HG02852 (cell line): ENCODE results near the gene TBC1D12.
"Not testable (repeated sequence)": the region's sequence is repeated elsewhere in the genome, so short reads cannot be mapped to it uniquely, and the experiment has no call there.

ENCODE experiments used
- ATAC-seq: cut with Tn5 transposase; IDR thresholded peaks from one replicate; pipeline ENCODE4 v1.9.1; 2021; ENCODE audit warnings: mild to moderate bottlenecking, moderate library complexity; ENCODE audit not compliant: unreplicated experiment

Gene TBC1D12

GRCh38 chr10:94450782-94451181 lies 48.4 kb downstream of the TBC1D12 start:
- no peak for ATAC-seq

DNA sequence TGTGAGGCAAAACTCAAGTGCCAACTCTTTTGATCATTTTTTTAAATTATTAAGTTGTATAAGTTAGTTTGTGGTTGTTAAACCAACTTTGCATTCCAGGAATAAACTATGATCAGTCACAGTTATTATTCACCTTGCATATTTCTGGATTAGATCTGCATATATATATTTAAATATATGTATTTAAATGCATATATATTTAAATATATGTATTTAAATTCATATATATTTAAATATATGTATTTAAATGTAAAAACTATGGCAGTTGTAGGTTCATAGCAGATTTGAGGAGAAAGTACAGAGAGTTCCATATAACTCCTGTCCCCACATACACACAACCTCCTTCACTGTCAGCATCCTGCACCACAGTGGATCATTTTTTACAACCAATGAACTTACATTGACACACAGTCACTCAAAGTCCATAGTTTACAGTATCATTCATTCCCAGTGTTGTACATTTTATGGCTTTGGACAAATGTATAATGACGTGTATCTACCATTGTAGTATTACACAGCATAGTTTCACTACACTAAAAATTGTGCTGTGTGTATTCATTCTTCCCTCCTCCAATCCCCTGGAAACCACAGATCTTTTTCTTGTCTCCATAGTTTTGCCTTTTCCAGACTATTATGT lies 49.7 kb downstream of the TBC1D12 start:
- no peak for ATAC-seq

DNA sequence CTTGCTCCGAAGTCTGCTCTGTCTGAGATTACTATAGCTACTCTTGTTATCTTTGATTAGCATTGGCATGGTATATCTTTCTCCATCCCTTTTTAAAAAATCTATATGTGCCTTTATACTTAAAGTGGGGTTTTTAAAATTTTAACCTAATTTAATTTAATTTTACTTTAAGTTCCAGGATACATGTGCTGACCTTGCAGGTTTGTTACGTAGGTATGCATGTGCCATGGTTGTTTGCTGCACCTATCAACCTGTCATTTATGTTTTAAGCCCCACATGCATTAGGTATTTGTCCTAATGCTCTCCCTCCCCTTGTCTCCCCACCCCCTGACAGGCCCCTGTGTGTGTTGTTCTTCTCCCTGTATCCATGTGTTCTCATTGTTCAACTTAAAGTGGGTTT lies 54.6 kb downstream of the TBC1D12 start:
- ATAC-seq: no peak

DNA sequence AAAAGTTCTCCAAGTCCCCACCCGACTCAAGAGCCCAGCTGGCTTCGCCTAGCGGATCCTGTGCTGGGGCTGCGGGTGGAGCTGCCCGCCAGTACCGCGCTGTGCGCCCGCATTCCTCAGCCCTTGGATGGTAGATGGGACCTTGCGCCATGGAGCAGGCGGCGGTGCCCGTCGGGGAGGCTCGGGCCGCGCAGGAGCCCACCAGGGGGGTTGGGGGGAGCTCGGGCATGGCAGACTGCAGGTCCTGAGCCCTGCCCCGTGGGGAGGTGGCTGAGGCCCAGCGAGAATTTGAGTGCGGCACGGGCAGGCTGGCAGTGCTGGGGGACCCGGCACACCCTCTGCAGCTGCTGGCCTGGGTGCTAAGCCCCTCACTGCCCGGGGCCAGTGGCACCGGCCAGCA lies 57.0 kb downstream of the TBC1D12 start:
- no peak for ATAC-seq

- no peak for ATAC-seq
Measured at GRCh38 chr10:94461503-94461902, 59.2 kb downstream of the TBC1D12 start.

DNA sequence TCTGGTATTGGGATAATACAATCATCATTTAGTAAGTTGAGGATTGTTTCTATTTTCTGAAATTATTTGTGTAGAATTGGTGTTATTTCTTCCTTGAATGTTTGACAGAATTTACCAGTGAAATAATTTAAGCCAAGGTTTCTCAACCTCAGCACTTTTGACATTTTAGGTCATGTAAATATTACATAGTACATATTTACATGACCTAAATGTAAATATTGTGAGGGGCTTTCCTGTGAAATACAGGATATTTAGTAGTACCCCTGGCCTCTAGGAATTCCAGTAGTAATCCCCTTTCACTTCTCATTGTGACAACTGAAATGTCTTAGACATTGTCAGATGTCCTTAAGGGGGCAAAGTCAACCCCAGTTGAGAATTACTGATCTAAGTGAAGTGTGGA lies 59.8 kb downstream of the TBC1D12 start:
- ATAC-seq: no peak

DNA sequence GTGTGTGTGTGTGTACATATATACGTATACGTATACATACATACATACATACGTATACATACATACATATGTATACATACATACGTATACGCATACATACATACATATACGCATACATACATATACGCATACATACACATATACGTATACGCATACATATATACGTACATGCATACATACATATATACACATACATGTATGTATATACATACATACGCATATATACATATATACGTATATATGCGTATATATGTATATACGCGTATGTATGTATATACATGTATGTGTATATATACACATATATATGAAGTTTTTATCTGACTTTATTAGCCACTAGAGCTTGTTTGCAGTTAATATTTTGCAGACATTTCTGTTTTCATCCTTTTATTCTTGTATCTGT lies 63.3 kb downstream of the TBC1D12 start:
- no peak for ATAC-seq

DNA sequence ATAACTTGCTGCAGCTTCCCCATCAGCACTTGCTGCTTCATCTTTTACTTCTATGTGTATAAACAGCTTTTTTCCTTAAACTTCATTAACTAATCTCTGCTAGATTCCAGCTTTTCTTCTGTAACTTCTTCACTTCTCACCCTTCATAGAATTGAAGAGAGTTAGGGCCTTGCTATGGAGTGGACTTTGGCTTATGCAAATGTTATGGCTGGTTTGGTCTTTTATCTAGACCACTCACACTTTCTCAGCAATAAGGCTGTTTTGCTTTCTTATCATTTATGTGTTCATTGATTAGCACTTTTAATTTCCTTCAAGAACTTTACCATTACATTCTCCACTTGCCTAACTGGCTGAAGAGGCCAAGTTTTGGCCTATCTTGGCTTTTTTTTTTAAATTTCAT lies 79.1 kb downstream of the TBC1D12 start:
- ATAC-seq: no peak

DNA sequence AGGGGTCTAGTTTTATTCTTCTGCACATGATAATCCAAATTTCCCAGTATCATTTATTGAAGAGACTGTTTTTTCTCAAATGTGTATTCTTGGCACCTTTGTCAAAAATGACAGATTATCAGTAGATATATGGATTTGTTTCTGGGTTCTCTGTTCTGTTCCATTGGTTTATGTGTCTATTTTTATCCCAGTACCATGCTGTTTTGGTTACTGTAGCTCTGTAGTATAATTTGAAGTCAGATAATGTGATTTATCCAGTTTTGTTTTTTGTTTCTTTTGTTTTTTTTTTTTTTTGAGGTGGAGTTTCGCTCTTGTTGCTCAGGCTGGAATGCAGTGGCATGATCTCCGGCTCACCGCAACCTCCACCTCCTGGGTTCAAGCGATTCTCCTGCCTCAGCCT lies 81.6 kb downstream of the TBC1D12 start:
- ATAC-seq: no peak

GRCh38 chr10:94485094-94485493 lies 82.8 kb downstream of the TBC1D12 start:
- ATAC-seq: no peak

GRCh38 chr10:94487575-94487974 lies 85.2 kb downstream of the TBC1D12 start:
- no peak for ATAC-seq

GRCh38 chr10:94489107-94489506 lies 86.8 kb downstream of the TBC1D12 start:
- ATAC-seq: no peak

- ATAC-seq: no peak
Measured at GRCh38 chr10:94489976-94490788, 87.8 kb downstream of the TBC1D12 start.

DNA sequence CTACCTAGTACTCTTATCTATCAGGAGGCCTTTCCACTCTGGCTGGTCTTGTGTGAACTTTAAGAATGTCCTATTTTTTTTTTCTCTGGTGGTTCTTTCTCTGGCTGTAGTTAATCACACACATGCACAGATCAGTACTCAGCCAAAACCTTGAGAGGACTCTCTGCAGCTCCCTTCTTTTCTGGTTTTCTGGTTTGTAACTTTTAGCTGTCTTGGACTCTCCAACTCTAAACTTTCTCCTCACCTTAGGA lies 88.4 kb downstream of the TBC1D12 start:
- ATAC-seq: no peak

GRCh38 chr10:94493463-94493862 lies 91.1 kb downstream of the TBC1D12 start:
- no peak for ATAC-seq

GRCh38 chr10:94496010-94496409 lies 93.7 kb downstream of the TBC1D12 start:
- peak; percentile 87 for ATAC-seq

GRCh38 chr10:94496646-94497045 lies 94.3 kb downstream of the TBC1D12 start:
- no peak for ATAC-seq

DNA sequence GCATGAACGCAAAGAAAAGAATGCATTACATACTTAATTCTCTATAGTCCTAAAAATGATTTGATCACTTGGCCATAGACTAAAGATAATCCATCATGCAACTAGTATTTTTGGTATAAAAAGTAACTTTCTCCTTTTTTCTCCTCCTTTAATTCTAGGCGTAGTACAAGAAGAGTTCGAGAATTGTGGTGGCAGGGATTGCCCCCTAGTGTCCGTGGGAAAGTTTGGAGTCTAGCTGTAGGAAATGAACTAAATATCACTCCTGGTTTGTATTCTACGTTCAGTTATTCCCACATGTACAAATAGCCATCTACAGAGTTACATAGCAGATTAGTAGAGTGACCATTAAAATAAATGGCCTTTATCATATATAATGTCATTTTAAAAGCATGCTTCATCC lies 97.7 kb downstream of the TBC1D12 start:
- no peak for ATAC-seq

GRCh38 chr10:94521276-94522250 lies 119.2 kb downstream of the TBC1D12 start:
- ATAC-seq: no peak

DNA sequence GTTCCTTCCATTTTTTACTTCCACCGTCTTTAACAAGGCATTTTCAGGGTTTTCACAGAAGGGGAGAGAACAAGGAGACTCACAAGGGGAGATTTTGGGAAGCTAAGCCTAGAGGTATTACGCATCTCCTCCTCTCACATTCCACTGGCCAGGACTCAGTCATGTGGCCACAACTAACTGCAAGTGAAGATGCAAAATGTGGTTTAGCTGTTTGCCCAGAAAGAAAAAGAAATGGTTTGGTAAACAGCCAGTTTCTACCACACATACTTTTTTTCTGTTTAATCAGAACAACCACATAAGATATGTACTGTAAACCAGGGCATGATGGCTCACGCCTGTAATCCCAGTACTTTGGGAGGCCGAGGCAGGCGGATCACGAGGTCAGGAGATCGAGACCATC lies 121.8 kb downstream of the TBC1D12 start:
- ATAC-seq: no peak

GRCh38 chr10:94524711-94525110 lies 122.4 kb downstream of the TBC1D12 start:
- ATAC-seq: no peak

- not testable (repeated sequence) for ATAC-seq
Measured at GRCh38 chr10:94531550-94531949, 129.2 kb downstream of the TBC1D12 start.
